ENCODE measurements around the gene OR5AL1. TPM values are rescaled to one million over a fixed set of nuclear protein-coding genes. Genes with fewer than 3 reads are reported as not detected.

OR5AL1 gene
- not detected in 5 replicates for total RNA-seq (2022; extraction: Qiagen RNA extraction; ENCODE audit: low read depth)

GRCh38 chr11:56412396-56412795 lies at the start of gene OR5AL1:
OR5AL1 (plus strand) TSS chr11:56412696.

DNA sequence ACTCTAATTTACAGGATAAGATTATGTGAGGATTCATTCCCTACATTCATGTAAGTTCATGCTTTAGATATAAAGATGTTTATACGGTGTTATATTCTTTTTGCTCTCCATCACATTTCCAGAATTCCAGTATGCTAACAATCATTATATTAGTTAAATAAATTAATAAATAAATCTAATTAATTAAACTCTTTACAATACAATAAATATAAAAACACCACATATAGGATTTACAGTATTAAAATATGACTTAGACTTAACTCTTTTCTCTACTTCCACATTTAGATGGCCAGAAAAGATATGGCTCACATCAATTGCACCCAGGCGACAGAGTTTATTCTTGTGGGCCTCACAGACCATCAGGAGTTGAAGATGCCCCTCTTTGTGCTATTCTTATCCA lies 37.2 kb upstream of the OR5AL1 start, which contains the start of gene OR8U1:
Gene OR8U1 (plus strand): TSS at position 301 of the 400 bp plus-strand sequence. CDS start 0 bp downstream, at position 301.

Other genes starting within 250 kb of the OR5AL1 start
- gene OR5J2, start 236.1 kb upstream of the OR5AL1 start, total RNA-seq (2022; extraction: Qiagen RNA extraction; ENCODE audit: low read depth), result not detected in 5 replicates
- gene OR5T2, start 178.4 kb upstream of the OR5AL1 start, total RNA-seq (2022; extraction: Qiagen RNA extraction; ENCODE audit: low read depth), result not detected in 5 replicates
- gene OR5T3, start 160.4 kb upstream of the OR5AL1 start, total RNA-seq (2022; extraction: Qiagen RNA extraction; ENCODE audit: low read depth), result not detected in 5 replicates
- not detected in 5 replicates for gene OR5T1, start 138.5 kb upstream of the OR5AL1 start, total RNA-seq (2022; extraction: Qiagen RNA extraction; ENCODE audit: low read depth)
- gene OR8H1, start 120.4 kb upstream of the OR5AL1 start, total RNA-seq (2022; extraction: Qiagen RNA extraction; ENCODE audit: low read depth), result not detected in 5 replicates
- not detected in 5 replicates for gene OR8K3, start 97.6 kb upstream of the OR5AL1 start, total RNA-seq (2022; extraction: Qiagen RNA extraction; ENCODE audit: low read depth)
- not detected in 5 replicates for gene OR8K1, start 66.7 kb upstream of the OR5AL1 start, total RNA-seq (2022; extraction: Qiagen RNA extraction; ENCODE audit: low read depth)
- not detected in 5 replicates for gene OR8J1, start 58.4 kb upstream of the OR5AL1 start, total RNA-seq (2022; extraction: Qiagen RNA extraction; ENCODE audit: low read depth)
- not detected in 5 replicates for gene OR8U1, start 37.1 kb upstream of the OR5AL1 start, total RNA-seq (2022; extraction: Qiagen RNA extraction; ENCODE audit: low read depth)
- gene OR5M3, start 60.7 kb downstream of the OR5AL1 start, total RNA-seq (2022; extraction: Qiagen RNA extraction; ENCODE audit: low read depth), result not detected in 5 replicates
- not detected in 5 replicates for gene OR5M8, start 78.7 kb downstream of the OR5AL1 start, total RNA-seq (2022; extraction: Qiagen RNA extraction; ENCODE audit: low read depth)
- not detected in 5 replicates for gene OR5M11, start 130.6 kb downstream of the OR5AL1 start, total RNA-seq (2022; extraction: Qiagen RNA extraction; ENCODE audit: low read depth)
- not detected in 5 replicates for gene OR5M10, start 165.0 kb downstream of the OR5AL1 start, total RNA-seq (2022; extraction: Qiagen RNA extraction; ENCODE audit: low read depth)
- not detected in 5 replicates for gene OR5M1, start 202.2 kb downstream of the OR5AL1 start, total RNA-seq (2022; extraction: Qiagen RNA extraction; ENCODE audit: low read depth)
- not detected in 5 replicates for gene OR5AP2, start 229.7 kb downstream of the OR5AL1 start, total RNA-seq (2022; extraction: Qiagen RNA extraction; ENCODE audit: low read depth)

All from A549 treated with GW870086 at 1 μM for 4 hours (cell line).